ENCODE results near the gene EBLN2.

DNA sequence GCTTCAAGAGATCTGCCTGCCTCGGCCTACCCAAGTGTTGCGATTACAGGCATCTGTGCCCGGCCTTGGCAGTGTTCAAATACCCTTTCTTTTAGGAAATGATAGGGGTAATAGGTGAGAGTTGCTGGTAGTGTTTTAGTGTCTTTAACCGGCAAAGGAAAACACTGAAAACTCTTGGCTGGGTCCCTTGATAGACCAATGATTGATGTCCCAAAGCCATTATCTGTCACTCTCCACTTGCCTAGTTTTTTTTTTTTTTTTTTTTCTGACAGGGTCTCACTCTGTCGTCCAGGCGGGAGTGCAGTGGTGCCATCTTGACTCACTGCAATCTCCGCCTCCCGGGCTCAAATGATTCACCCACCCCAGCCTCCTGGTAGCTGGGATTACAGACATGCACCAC, 19.7 kb downstream of the EBLN2 start:
- no peak for TF ChIP-seq EP300 (IDR thresholded peaks at IDR 0.05; ENCODE audit: borderline replicate concordance in 1 of 2, low read depth in 1 of 2, low read length in 1 of 2)
- TF ChIP-seq, protein P1, sequence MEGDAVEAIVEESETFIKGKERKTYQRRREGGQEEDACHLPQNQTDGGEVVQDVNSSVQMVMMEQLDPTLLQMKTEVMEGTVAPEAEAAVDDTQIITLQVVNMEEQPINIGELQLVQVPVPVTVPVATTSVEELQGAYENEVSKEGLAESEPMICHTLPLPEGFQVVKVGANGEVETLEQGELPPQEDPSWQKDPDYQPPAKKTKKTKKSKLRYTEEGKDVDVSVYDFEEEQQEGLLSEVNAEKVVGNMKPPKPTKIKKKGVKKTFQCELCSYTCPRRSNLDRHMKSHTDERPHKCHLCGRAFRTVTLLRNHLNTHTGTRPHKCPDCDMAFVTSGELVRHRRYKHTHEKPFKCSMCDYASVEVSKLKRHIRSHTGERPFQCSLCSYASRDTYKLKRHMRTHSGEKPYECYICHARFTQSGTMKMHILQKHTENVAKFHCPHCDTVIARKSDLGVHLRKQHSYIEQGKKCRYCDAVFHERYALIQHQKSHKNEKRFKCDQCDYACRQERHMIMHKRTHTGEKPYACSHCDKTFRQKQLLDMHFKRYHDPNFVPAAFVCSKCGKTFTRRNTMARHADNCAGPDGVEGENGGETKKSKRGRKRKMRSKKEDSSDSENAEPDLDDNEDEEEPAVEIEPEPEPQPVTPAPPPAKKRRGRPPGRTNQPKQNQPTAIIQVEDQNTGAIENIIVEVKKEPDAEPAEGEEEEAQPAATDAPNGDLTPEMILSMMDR (IDR thresholded peaks at IDR 0.05), result no peak
- TF ChIP-seq JUND (IDR thresholded peaks at IDR 0.05), result no peak
- no peak for TF ChIP-seq EZH2phosphoT487 (IDR thresholded peaks at IDR 0.05; ENCODE audit: borderline replicate concordance, low read depth)
- TF ChIP-seq GABPA (IDR thresholded peaks at IDR 0.05; ENCODE audit: low read depth), result no peak
- TF ChIP-seq, protein P2, sequence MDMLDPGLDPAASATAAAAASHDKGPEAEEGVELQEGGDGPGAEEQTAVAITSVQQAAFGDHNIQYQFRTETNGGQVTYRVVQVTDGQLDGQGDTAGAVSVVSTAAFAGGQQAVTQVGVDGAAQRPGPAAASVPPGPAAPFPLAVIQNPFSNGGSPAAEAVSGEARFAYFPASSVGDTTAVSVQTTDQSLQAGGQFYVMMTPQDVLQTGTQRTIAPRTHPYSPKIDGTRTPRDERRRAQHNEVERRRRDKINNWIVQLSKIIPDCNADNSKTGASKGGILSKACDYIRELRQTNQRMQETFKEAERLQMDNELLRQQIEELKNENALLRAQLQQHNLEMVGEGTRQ (IDR thresholded peaks at IDR 0.05; ENCODE audit: borderline replicate concordance, low read depth, low read length), result no peak
- TF ChIP-seq FOXM1 (IDR thresholded peaks at IDR 0.05; ENCODE audit: low read depth), result no peak
- TF ChIP-seq, protein P3, sequence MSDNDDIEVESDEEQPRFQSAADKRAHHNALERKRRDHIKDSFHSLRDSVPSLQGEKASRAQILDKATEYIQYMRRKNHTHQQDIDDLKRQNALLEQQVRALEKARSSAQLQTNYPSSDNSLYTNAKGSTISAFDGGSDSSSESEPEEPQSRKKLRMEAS (IDR thresholded peaks at IDR 0.05; ENCODE audit: low read depth), result no peak
- no peak for TF ChIP-seq YY1 (IDR thresholded peaks at IDR 0.05; ENCODE audit: low read depth)
- TF ChIP-seq SMC3 (IDR thresholded peaks at IDR 0.05; ENCODE audit: low read depth, low read length), result no peak
- TF ChIP-seq, protein P4, sequence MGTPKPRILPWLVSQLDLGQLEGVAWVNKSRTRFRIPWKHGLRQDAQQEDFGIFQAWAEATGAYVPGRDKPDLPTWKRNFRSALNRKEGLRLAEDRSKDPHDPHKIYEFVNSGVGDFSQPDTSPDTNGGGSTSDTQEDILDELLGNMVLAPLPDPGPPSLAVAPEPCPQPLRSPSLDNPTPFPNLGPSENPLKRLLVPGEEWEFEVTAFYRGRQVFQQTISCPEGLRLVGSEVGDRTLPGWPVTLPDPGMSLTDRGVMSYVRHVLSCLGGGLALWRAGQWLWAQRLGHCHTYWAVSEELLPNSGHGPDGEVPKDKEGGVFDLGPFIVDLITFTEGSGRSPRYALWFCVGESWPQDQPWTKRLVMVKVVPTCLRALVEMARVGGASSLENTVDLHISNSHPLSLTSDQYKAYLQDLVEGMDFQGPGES (IDR thresholded peaks at IDR 0.05; ENCODE audit: low read depth, low read length), result no peak
- no peak for TF ChIP-seq RFX5 (IDR thresholded peaks at IDR 0.05; ENCODE audit: low read length)
- TF ChIP-seq RAD21 (IDR thresholded peaks at IDR 0.05; ENCODE audit: low read length), result no peak
- TF ChIP-seq, protein P5, sequence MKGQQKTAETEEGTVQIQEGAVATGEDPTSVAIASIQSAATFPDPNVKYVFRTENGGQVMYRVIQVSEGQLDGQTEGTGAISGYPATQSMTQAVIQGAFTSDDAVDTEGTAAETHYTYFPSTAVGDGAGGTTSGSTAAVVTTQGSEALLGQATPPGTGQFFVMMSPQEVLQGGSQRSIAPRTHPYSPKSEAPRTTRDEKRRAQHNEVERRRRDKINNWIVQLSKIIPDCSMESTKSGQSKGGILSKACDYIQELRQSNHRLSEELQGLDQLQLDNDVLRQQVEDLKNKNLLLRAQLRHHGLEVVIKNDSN (IDR thresholded peaks at IDR 0.05; ENCODE audit: borderline replicate concordance, low read depth), result no peak
